ENCODE data around the gene ZNF207.

The ZNF207 gene

DNA sequence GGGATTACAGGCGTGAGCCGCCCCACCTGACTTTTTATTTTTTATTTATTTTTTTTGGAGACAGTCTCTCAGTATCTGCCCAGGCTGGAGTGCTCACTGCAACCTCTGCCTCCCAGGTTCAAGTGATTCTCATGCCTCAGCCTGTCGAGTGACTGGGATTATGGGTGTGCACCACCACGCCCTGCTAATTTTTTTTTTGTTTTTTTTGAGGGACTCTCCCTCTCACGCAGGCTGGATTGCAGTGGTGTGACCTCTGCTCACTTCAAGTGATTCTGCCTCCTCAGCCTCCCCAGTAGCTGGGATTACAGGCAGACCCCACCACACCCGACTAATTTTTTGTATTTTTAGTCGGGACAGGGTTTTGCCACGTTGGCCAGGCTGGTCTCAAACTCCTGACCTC, 7.7 kb downstream of the ZNF207 start:
- no peak overlapping the region for H3K4me3 ChIP-seq (ENCODE audit: low read depth, low read length)
- no peaks in the 10 kb centered on the region for H3K9me3 ChIP-seq (ENCODE audit: severe bottlenecking)
- TF ChIP-seq, protein P1, sequence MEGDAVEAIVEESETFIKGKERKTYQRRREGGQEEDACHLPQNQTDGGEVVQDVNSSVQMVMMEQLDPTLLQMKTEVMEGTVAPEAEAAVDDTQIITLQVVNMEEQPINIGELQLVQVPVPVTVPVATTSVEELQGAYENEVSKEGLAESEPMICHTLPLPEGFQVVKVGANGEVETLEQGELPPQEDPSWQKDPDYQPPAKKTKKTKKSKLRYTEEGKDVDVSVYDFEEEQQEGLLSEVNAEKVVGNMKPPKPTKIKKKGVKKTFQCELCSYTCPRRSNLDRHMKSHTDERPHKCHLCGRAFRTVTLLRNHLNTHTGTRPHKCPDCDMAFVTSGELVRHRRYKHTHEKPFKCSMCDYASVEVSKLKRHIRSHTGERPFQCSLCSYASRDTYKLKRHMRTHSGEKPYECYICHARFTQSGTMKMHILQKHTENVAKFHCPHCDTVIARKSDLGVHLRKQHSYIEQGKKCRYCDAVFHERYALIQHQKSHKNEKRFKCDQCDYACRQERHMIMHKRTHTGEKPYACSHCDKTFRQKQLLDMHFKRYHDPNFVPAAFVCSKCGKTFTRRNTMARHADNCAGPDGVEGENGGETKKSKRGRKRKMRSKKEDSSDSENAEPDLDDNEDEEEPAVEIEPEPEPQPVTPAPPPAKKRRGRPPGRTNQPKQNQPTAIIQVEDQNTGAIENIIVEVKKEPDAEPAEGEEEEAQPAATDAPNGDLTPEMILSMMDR (IDR thresholded peaks at IDR 0.05; ENCODE audit: low read depth, low read length), result no peak
- no peak for DNase-seq
- H3K36me3 ChIP-seq, result peaks cover 95% of the 10 kb centered on the region
- H3K27me3 ChIP-seq (ENCODE audit: insufficient read depth, low read depth, severe bottlenecking), result no peaks in the 10 kb centered on the region
- H3K27ac ChIP-seq, result no peak overlapping the region

DNA sequence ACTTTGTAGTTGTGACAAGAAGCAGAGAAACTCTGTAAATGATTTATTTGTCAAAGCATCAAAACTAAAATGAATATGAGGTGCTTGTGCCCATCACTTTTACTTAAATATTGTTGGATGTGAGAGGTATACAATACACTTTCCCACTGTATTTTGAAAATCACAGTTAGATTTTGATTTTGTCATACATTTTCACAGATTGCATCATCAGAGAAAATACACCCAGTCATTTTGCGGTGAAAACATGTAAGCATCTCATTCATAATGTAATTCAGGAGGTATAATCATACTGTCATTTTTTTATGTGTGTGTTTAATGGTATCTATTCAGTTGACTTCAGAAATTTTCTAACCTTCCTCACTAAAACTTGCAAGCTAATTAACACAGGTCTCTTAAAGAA, 11.3 kb downstream of the ZNF207 start:
- Histone ChIP-seq H3K27me3 (ENCODE audit: insufficient read depth, low read depth, severe bottlenecking) (no peaks in the 10 kb centered on the region), H3K4me3 (ENCODE audit: low read depth, low read length) (no peak overlapping the region), H3K36me3 (peaks cover 98% of the 10 kb centered on the region), H3K27ac (no peak overlapping the region), H3K9me3 (ENCODE audit: severe bottlenecking) (no peaks in the 10 kb centered on the region)
- no peak for DNase-seq
- TF ChIP-seq, protein P1 (IDR thresholded peaks at IDR 0.05; ENCODE audit: low read depth, low read length), result no peak

DNA sequence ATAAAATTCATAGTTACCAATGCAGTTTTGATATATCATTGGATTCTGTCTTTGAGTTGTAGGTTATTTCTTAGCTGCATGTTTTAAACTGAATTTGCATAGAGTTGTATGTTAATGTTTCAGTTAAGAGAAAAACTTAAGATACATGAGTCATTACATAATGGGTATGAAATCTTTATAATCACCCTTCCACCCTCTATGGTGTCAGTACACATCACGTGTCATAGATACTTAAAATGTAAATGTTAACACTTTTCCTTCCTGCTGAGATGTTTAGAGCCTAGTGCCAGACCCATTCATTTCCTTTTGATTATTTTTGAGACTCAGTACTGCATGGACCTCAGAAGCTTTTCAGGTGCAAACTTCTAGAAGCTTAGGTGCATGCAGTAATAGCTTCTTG, 20.5 kb downstream of the ZNF207 start:
- H3K4me3 ChIP-seq (ENCODE audit: low read depth, low read length), result no peak overlapping the region
- H3K36me3 ChIP-seq, result peaks cover 91% of the 10 kb centered on the region
- TF ChIP-seq, protein P1 (IDR thresholded peaks at IDR 0.05; ENCODE audit: low read depth, low read length), result no peak
- DNase-seq, result no peak
- no peaks in the 10 kb centered on the region for H3K27me3 ChIP-seq (ENCODE audit: insufficient read depth, low read depth, severe bottlenecking)
- H3K27ac ChIP-seq, result no peak overlapping the region
- no peaks in the 10 kb centered on the region for H3K9me3 ChIP-seq (ENCODE audit: severe bottlenecking)

DNA sequence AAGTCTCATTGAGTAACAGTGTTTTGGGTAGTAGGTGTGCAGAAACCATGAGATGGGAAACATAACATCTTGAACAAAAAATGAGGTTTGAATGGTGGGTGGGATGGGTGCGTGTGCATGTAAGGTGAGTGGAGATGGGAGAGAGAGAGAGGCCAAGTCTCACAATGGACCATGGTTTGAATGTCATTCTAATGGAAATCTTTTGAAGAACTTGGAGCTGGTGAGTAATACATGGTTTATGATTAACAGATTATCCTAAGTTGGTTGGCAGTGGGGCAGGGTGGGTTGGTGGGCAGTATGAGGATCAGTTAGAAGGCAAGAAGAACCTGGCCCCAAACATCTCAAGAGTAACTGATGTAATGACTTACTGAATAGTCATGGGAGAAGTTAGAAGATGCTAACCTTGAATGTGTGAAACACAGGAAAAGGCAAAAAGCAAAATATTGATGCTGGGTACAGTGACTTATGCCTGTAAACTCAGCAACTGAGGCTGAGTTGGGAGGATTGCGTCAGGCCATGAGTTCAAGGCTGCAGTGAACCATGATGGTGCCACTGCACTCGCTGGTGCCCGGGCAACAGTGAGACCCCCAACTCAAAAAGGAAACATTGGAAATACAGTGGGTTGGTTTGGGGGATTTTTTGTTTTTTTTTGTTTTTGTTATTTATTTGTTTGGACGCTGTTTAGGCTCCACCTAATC, 32.7 kb downstream of the ZNF207 start:
- H3K36me3 ChIP-seq, result peaks cover 39% of the 10 kb centered on the region
- TF ChIP-seq, protein P1 (IDR thresholded peaks at IDR 0.05; ENCODE audit: low read depth, low read length), result no peak
- DNase-seq, result no peak

DNA sequence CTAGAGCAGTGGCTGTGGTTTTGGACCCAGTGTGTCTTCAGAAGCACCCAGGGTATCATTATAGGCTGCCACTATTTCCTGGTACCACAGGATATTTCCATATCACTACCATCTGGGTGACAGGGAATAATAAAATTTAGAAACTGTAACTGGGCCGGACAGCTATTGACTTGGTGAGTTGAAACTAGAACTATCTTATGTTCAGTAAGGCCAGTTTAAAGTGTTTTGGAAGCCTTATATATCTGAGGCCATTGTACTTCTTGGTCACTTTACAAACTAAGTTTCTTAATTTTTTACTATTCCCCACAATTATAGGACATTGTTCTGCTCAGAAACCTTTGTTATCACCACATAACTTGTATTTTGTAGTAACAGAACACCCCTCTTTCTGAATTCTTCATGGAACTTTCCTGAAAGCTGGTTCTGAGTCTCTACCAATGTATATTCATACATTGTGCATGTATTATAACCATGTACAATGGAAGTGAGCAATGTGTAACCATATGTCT, 34.0 kb downstream of the ZNF207 start:
- Histone ChIP-seq H3K4me3 (ENCODE audit: low read depth, low read length) (no peak overlapping the region), H3K9me3 (ENCODE audit: severe bottlenecking) (no peaks in the 10 kb centered on the region), H3K27me3 (ENCODE audit: insufficient read depth, low read depth, severe bottlenecking) (no peaks in the 10 kb centered on the region), H3K36me3 (peaks cover 27% of the 10 kb centered on the region), H3K27ac (no peak overlapping the region)
- DNase-seq, result no peak
- TF ChIP-seq, protein P1 (IDR thresholded peaks at IDR 0.05; ENCODE audit: low read depth, low read length), result no peak

More for the DNA sequence above, 32.7 kb downstream of the ZNF207 start:
- Histone ChIP-seq H3K4me3 (ENCODE audit: low read depth, low read length) (no peak overlapping the region), H3K9me3 (ENCODE audit: severe bottlenecking) (no peaks in the 10 kb centered on the region), H3K27ac (no peak overlapping the region), H3K27me3 (ENCODE audit: insufficient read depth, low read depth, severe bottlenecking) (no peaks in the 10 kb centered on the region)

DNA sequence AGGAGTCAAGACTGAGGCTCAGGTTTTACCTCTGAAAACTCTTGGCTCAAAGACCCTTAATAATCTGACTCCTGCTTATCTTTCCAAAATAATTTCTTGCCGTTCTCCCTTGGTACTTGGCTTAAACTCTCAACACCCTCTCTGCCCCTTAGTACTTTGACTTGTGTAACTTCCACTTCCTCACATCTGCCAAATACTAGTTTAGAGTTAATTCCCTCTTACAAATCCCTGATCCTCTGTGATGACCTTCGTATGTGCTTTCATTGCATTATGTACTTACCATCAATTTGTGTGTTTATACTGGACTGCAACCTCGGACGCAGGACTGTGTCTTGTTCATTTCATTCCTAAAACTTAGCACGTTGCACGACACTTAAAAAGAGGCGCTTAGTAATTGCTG, 35.2 kb downstream of the ZNF207 start:
- H3K27me3 ChIP-seq (ENCODE audit: insufficient read depth, low read depth, severe bottlenecking), result no peaks in the 10 kb centered on the region
- H3K4me3 ChIP-seq (ENCODE audit: low read depth, low read length), result no peak overlapping the region
- no peak overlapping the region for H3K27ac ChIP-seq
- TF ChIP-seq, protein P1 (IDR thresholded peaks at IDR 0.05; ENCODE audit: low read depth, low read length), result no peak
- no peak for DNase-seq
- H3K9me3 ChIP-seq (ENCODE audit: severe bottlenecking), result no peaks in the 10 kb centered on the region
- peaks cover 19% of the 10 kb centered on the region for H3K36me3 ChIP-seq

Data from WERI-Rb-1 (cell line).